Brain microvascular endothelial cell (primary cell): ENCODE measurements around the gene EOLA2.
"Not testable (repeated sequence)": the region's sequence is repeated elsewhere in the genome, so short reads cannot be mapped to it uniquely, and the experiment has no call there.

ENCODE experiments used
- DNase-seq: peaks from one replicate; pipeline ENCODE4 v3.0.0-alpha.2; 2020
- H3K27ac ChIP-seq: fragments of 250-450 bp; sonication (Bioruptor Pico); 2 replicates; pipeline ENCODE4 v1.5.1; 2020; ENCODE audit warnings: mild to moderate bottlenecking, moderate library complexity
- H3K27me3 ChIP-seq: fragments of 250-450 bp; sonication (Bioruptor Pico); replicated peaks from 2 replicates; pipeline ENCODE4 v1.5.1; 2020; ENCODE audit warnings: mild to moderate bottlenecking
- H3K36me3 ChIP-seq: fragments of 250-450 bp; sonication (Bioruptor Pico); replicated peaks from 2 replicates; pipeline ENCODE4 v1.5.1; 2020; ENCODE audit warnings: mild to moderate bottlenecking
- H3K4me3 ChIP-seq: 2 replicates; pipeline ENCODE4 v1.5.1; 2011; ENCODE audit warnings: low read depth, mild to moderate bottlenecking, control low read depth, low read length, moderate library complexity
- CTCF ChIP-seq: IDR thresholded peaks from 2 replicates; pipeline ENCODE4 v1.5.1; 2011; ENCODE audit warnings: low read depth, mild to moderate bottlenecking, moderate library complexity, low read length, control low read depth, inconsistent platforms; ENCODE audit errors: missing control alignments
- in situ Hi-C: cut with HindIII; loops from 2 replicates; pipeline ENCODE4 v1.10.0; 2017; ENCODE audit warnings: low sequenced_read_pairs, low pct_ligation_motif_present

Gene EOLA2

GRCh38 chrX:149923836-149924235 lies 14.5 kb downstream of the EOLA2 start:
- H3K27me3 ChIP-seq, H3K27ac ChIP-seq, H3K36me3 ChIP-seq, H3K4me3 ChIP-seq, in situ Hi-C loops, DNase-seq: not testable (repeated sequence)

GRCh38 chrX:149916745-149917392 lies 21.4 kb downstream of the EOLA2 start:
- DNase-seq = no peak
- no peak for TF ChIP-seq CTCF
- no peak overlapping the region for H3K27ac ChIP-seq
- in situ Hi-C loops = no loop called here
- H3K4me3 ChIP-seq = no peak overlapping the region
- H3K27me3 ChIP-seq = no peaks in the 10 kb centered on the region
- H3K36me3 ChIP-seq = no peaks in the 10 kb centered on the region

GRCh38 chrX:149910178-149910695 lies 28.1 kb downstream of the EOLA2 start:
- in situ Hi-C loops = no loop called here
- no peak overlapping the region for H3K27ac ChIP-seq
- H3K4me3 ChIP-seq = no peak overlapping the region
- DNase-seq = no peak
- no peak for TF ChIP-seq CTCF
- H3K27me3 ChIP-seq = no peaks in the 10 kb centered on the region
- no peaks in the 10 kb centered on the region for H3K36me3 ChIP-seq

- no peaks in the 10 kb centered on the region for H3K36me3 ChIP-seq
- H3K27ac ChIP-seq = no peak overlapping the region
- no peak overlapping the region for H3K4me3 ChIP-seq
- TF ChIP-seq CTCF = no peak
- no peaks in the 10 kb centered on the region for H3K27me3 ChIP-seq
- no peak for DNase-seq
- in situ Hi-C loops = no loop called here
Measured at GRCh38 chrX:149909324-149910177, 28.7 kb downstream of the EOLA2 start.

- no peaks in the 10 kb centered on the region for H3K36me3 ChIP-seq
- H3K27ac ChIP-seq = no peak overlapping the region
Measured at GRCh38 chrX:149908727-149909126, 29.6 kb downstream of the EOLA2 start.

More at GRCh38 chrX:149908727-149909126, 29.6 kb downstream of the EOLA2 start:
- TF ChIP-seq CTCF = no peak
- no peak for DNase-seq
- no peak overlapping the region for H3K4me3 ChIP-seq
- no peaks in the 10 kb centered on the region for H3K27me3 ChIP-seq
- in situ Hi-C loops = no loop called here
